GM12864 (cell line): ENCODE measurements around the gene TIE1.

Experiments used
- DNase-seq: peaks from one replicate; pipeline ENCODE4 v3.0.0-alpha.2; 2011; ENCODE audit warnings: low read depth
- H3K4me3 ChIP-seq: 2 replicates; pipeline ENCODE4 v1.5.1; 2011; ENCODE audit warnings: mild to moderate bottlenecking, low read depth, low read length, control low read depth
- TF ChIP-seq, protein P1 (sequence below): IDR thresholded peaks from 2 replicates; pipeline ENCODE4 v1.5.1; 2011; ENCODE audit warnings: low read depth, mild to moderate bottlenecking, moderate library complexity, low read length, control low read depth, inconsistent platforms; ENCODE audit errors: missing control alignments

TIE1 gene

GRCh38 chr1:43317817-43318471, 17.2 kb downstream of the TIE1 start:
- DNase-seq: no peak
- H3K4me3 ChIP-seq: no peak overlapping the region
- TF ChIP-seq, protein P1, sequence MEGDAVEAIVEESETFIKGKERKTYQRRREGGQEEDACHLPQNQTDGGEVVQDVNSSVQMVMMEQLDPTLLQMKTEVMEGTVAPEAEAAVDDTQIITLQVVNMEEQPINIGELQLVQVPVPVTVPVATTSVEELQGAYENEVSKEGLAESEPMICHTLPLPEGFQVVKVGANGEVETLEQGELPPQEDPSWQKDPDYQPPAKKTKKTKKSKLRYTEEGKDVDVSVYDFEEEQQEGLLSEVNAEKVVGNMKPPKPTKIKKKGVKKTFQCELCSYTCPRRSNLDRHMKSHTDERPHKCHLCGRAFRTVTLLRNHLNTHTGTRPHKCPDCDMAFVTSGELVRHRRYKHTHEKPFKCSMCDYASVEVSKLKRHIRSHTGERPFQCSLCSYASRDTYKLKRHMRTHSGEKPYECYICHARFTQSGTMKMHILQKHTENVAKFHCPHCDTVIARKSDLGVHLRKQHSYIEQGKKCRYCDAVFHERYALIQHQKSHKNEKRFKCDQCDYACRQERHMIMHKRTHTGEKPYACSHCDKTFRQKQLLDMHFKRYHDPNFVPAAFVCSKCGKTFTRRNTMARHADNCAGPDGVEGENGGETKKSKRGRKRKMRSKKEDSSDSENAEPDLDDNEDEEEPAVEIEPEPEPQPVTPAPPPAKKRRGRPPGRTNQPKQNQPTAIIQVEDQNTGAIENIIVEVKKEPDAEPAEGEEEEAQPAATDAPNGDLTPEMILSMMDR: no peak

DNA sequence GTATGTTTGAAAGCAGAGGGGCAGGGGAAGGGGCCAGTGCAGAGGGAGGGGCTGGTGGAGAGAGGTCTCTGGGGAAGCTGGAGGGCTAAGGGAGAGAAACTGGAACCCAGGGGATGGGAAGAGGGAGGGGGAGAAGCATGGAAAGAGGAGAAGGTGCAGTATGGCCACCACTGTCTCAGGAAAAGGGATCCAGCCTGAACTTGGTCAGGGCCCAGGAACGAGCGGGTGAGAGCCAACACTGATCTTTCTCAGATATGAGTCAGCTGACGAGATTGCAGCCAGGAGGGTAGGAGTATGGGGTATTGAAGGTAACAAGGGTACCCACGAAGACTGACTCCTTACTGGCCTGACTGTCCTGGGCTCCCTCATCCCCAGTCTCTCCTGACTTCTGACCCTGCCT, 18.0 kb downstream of the TIE1 start:
- TF ChIP-seq, protein P1: no peak
- no peak for DNase-seq
- H3K4me3 ChIP-seq: no peak overlapping the region

GRCh38 chr1:43319288-43319687, 18.5 kb downstream of the TIE1 start:
- H3K4me3 ChIP-seq: no peak overlapping the region
- TF ChIP-seq, protein P1: no peak
- no peak for DNase-seq

DNA sequence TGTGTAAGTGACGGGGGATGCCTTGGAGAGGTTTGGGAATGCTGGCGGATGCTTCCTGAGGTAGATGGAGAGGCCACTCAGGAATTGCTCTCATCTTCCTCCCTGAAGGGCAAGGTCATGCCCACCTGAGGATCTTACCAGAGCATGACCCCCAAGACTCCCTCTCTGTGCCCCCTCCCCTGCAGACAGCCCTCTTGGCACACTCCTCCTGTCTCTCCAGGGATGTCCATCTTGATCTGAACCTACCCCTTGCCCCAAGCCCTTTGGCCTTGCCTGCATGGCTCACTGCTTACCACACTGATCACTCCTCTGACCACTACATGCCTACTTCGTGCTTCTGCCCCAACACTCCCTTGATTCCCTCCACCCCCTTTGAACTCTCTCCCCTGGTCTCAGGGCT, 19.0 kb downstream of the TIE1 start:
- TF ChIP-seq, protein P1: no peak
- no peak for DNase-seq
- no peak overlapping the region for H3K4me3 ChIP-seq

- no peak for DNase-seq
- H3K4me3 ChIP-seq: no peak overlapping the region
- TF ChIP-seq, protein P1: no peak
Measured at GRCh38 chr1:43321331-43321891, 20.6 kb downstream of the TIE1 start.

DNA sequence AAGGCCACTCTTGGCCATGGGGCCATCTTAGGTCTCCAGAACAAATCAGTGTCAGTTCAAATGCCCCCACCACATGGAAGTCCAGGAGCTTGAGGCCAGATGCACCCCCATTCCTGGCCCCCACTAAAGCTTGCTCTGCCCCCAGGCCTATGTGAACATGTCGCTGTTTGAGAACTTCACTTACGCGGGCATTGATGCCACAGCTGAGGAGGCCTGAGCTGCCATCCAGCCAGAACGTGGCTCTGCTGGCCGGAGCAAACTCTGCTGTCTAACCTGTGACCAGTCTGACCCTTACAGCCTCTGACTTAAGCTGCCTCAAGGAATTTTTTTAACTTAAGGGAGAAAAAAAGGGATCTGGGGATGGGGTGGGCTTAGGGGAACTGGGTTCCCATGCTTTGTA, 21.7 kb downstream of the TIE1 start:
- TF ChIP-seq, protein P1: no peak
- no peak for DNase-seq

DNA sequence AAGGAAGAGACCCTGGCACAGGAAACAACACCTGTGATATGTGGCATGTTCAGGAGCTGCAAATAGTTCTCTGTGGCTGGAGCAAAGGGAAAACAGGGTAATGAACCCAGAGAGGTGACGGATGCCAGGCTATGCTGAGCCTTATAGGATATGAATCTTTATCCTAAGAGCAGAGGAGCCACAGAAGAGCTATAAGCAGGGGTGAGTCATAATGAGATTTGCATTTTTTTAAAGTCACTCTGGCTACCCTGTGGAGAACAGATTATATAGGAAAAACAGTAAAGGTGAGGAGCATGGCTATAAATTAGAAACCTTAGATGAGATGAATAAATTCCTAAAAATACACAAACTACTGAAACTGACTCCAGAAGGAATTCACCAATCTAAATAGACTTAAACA, 24.0 kb downstream of the TIE1 start:
- H3K4me3 ChIP-seq: no peak overlapping the region
- TF ChIP-seq, protein P1: no peak

More for the DNA sequence above, 21.7 kb downstream of the TIE1 start:
- no peak overlapping the region for H3K4me3 ChIP-seq

More for the DNA sequence above, 24.0 kb downstream of the TIE1 start:
- DNase-seq: no peak
